ENCODE results near the gene MEIKIN.

DNA sequence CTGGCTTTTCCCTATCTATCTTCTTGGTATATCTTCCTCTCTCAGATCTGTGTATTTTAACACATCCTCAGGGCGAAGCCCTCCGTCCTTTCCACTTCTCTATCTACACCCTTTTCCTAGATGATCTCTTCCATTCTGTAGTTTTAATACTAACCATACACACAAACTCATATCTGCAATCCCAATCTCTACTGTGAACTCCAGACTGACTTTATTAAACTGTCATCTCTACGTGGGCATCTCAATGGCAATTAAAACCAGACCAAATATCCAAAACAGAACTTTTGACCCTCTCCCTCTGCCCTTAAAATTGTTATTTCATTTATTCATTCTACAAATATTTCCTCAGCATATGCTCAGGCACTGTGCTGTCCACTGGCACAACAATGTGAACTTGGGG is 155.7 kb downstream of the MEIKIN start:
- TF ChIP-seq, protein P1, sequence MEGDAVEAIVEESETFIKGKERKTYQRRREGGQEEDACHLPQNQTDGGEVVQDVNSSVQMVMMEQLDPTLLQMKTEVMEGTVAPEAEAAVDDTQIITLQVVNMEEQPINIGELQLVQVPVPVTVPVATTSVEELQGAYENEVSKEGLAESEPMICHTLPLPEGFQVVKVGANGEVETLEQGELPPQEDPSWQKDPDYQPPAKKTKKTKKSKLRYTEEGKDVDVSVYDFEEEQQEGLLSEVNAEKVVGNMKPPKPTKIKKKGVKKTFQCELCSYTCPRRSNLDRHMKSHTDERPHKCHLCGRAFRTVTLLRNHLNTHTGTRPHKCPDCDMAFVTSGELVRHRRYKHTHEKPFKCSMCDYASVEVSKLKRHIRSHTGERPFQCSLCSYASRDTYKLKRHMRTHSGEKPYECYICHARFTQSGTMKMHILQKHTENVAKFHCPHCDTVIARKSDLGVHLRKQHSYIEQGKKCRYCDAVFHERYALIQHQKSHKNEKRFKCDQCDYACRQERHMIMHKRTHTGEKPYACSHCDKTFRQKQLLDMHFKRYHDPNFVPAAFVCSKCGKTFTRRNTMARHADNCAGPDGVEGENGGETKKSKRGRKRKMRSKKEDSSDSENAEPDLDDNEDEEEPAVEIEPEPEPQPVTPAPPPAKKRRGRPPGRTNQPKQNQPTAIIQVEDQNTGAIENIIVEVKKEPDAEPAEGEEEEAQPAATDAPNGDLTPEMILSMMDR (IDR thresholded peaks at IDR 0.05): no peak
- no peak for TF ChIP-seq POLR2A (IDR thresholded peaks at IDR 0.05)

All from uterus (tissue), 2 donors.